GM18951 (cell line): ENCODE data around the gene CD44.
"Not testable (repeated sequence)": the region's sequence is repeated elsewhere in the genome, so short reads cannot be mapped to it uniquely, and the experiment has no call there.

Experiments
- POLR2A ChIP-seq: IDR thresholded peaks from 4 replicates; pipeline ENCODE4 v1.6.1; 2011; ENCODE audit warnings: mild to moderate bottlenecking; ENCODE audit not compliant: insufficient read length, insufficient read depth; ENCODE audit errors: extremely low read depth
- in situ Hi-C: fragments of 300-500 bp; cut with MboI; formaldehyde crosslinking; loops from one replicate; pipeline ENCODE4 v1.12.0; 2022; ENCODE audit warnings: low sequenced_read_pairs, mixed read lengths, inconsistent platforms; ENCODE audit not compliant: unreplicated experiment

Gene CD44

GRCh38 chr11:35138943-35139721 lies at the start of gene CD44:
TSS of gene CD44 (plus strand) at chr11:35139171. CDS start at chr11:35139304, 133 bp downstream.
- peak; percentile 91 for TF ChIP-seq POLR2A
- in situ Hi-C loops = no loop called here

- TF ChIP-seq POLR2A = no peak
- in situ Hi-C loops = no loop called here
Measured at GRCh38 chr11:35089666-35090065, 49.3 kb upstream of the CD44 start.

- in situ Hi-C loops = no loop called here
- no peak for TF ChIP-seq POLR2A
Measured at GRCh38 chr11:35090125-35090524, 48.8 kb upstream of the CD44 start.

GRCh38 chr11:35090991-35091390 lies 48.0 kb upstream of the CD44 start:
- in situ Hi-C loops = not testable (repeated sequence)

GRCh38 chr11:35096723-35097122 lies 42.2 kb upstream of the CD44 start:
- in situ Hi-C loops = no loop called here
- TF ChIP-seq POLR2A = no peak

- in situ Hi-C loops = no loop called here
Measured at GRCh38 chr11:35097814-35098455, 41.0 kb upstream of the CD44 start.

GRCh38 chr11:35098855-35099254 lies 40.1 kb upstream of the CD44 start:
- in situ Hi-C loops = no loop called here
- no peak for TF ChIP-seq POLR2A

More at GRCh38 chr11:35097814-35098455, 41.0 kb upstream of the CD44 start:
- no peak for TF ChIP-seq POLR2A

- TF ChIP-seq POLR2A = no peak
- in situ Hi-C loops = no loop called here
Measured at GRCh38 chr11:35099278-35100012, 39.5 kb upstream of the CD44 start.

GRCh38 chr11:35100013-35100383 lies 39.0 kb upstream of the CD44 start:
- in situ Hi-C loops = no loop called here
- TF ChIP-seq POLR2A = no peak

GRCh38 chr11:35101223-35101622 lies 37.7 kb upstream of the CD44 start:
- in situ Hi-C loops = no loop called here
- no peak for TF ChIP-seq POLR2A

- in situ Hi-C loops = no loop called here
- TF ChIP-seq POLR2A = no peak
Measured at GRCh38 chr11:35102267-35102666, 36.7 kb upstream of the CD44 start.

- TF ChIP-seq POLR2A = no peak
- in situ Hi-C loops = no loop called here
Measured at GRCh38 chr11:35103366-35104208, 35.4 kb upstream of the CD44 start.

- in situ Hi-C loops = no loop called here
- no peak for TF ChIP-seq POLR2A
Measured at GRCh38 chr11:35104655-35105054, 34.3 kb upstream of the CD44 start.
